Measurements from ENCODE around the gene MPPE1. TPM values are rescaled to one million over a fixed set of nuclear protein-coding genes. Genes with fewer than 3 reads are reported as not detected.

The MPPE1 gene
- total and polyA plus RNA-seq, 9 of the 15 experiments (the other 6 are each of a cell fraction or from before 2014, with no cell fraction given), result 10.7 to 19.5 (median 13.3) TPM

DNA sequence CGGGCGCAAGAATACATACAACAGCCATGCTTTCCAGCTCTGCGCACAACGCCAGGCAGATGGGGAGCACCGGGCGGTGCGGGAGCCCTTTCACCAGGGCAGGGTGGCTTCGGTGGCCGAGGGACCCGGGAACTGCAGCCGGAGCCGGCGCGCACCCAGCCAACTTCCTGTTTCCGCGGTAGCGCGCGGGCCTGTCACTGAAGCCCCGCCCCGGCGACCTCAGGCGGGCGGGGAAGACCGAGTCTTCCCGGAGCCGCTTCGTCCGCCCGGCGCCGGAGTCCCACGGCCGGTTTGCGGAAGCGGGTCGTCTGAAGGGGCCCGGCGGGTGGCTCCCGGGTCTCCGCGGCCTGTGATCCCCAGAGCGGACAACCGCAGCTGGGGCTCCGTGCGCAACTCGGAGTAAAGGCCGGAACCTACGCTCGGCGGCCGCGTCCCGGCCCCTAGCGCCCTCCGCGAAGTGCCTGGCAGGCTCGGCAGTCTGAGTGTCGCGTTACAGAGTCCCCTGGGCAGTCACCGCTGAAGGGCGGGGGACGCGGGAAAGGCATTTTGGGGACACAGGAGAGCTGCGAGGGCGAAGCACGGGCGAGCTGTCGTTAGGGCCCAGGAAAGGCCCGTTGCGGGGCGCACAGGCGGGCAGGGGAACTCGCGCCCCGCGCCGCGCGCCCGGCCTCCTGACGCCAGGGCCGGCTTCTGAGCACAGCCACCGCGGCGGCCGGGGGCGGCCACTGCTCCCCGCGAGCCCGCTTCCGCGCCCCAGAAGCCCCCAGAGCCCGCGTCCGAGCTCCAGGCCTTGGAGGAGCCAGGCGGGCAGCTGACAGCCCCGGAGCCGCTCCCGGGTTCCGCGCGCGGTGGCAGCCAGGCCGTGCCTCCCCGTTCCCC lies at the start of gene MPPE1 (continued):
- peak; percentile 63 for TF ChIP-seq SPI1 (IDR thresholded peaks at IDR 0.05; ENCODE audit: borderline replicate concordance, low read depth, low read length)
- TF ChIP-seq, protein P1, sequence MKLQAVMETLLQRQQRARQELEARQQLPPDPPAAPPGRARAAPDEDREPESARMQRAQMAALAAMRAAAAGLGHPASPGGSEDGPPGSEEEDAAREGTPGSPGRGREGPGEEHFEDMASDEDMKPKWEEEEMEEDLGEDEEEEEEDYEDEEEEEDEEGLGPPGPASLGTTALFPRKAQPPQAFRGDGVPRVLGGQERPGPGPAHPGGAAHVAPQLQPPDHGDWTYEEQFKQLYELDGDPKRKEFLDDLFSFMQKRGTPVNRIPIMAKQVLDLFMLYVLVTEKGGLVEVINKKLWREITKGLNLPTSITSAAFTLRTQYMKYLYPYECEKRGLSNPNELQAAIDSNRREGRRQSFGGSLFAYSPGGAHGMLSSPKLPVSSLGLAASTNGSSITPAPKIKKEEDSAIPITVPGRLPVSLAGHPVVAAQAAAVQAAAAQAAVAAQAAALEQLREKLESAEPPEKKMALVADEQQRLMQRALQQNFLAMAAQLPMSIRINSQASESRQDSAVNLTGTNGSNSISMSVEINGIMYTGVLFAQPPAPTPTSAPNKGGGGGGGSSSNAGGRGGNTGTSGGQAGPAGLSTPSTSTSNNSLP (IDR thresholded peaks at IDR 0.05; ENCODE audit: borderline replicate concordance, low read depth, low read length), result no peak
- TF ChIP-seq EZH2 (IDR thresholded peaks at IDR 0.05; ENCODE audit: borderline replicate concordance, low read depth, low read length), result no peak
- TF ChIP-seq HDAC3 (IDR thresholded peaks at IDR 0.05; ENCODE audit: borderline replicate concordance, partially characterized antibody), result no peak
- no peak for TF ChIP-seq ZNF717 (CRISPR knock-in tag; IDR thresholded peaks at IDR 0.05)
- TF ChIP-seq, protein P2, sequence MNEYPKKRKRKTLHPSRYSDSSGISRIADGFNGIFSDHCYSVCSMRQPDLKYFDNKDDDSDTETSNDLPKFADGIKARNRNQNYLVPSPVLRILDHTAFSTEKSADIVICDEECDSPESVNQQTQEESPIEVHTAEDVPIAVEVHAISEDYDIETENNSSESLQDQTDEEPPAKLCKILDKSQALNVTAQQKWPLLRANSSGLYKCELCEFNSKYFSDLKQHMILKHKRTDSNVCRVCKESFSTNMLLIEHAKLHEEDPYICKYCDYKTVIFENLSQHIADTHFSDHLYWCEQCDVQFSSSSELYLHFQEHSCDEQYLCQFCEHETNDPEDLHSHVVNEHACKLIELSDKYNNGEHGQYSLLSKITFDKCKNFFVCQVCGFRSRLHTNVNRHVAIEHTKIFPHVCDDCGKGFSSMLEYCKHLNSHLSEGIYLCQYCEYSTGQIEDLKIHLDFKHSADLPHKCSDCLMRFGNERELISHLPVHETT (CRISPR knock-in tag; conservative IDR thresholded peaks at IDR 0.05 in 1 of 2, IDR thresholded peaks at IDR 0.05 in 1 of 2), result peak in 1 of 2 experiments; percentile 82; a peak in 2 of 4 replicates
- TF ChIP-seq STAT5A (IDR thresholded peaks at IDR 0.05; ENCODE audit: borderline replicate concordance, low read length), result no peak
- 0 out of 2 replicates have a peak, but pooled peaks have one; percentile 36 for TF ChIP-seq SIN3B (IDR thresholded peaks at IDR 0.05; ENCODE audit: low read depth)
- TF ChIP-seq GABPB1 (CRISPR knock-in tag; IDR thresholded peaks at IDR 0.05), result peak; percentile 75; the same call in 1 of the 2 replicates
- peak; percentile 28; the same call in 1 of the 2 replicates for TF ChIP-seq RNF2 (IDR thresholded peaks at IDR 0.05)
- TF ChIP-seq TAF7 (tag; IDR thresholded peaks at IDR 0.05), result 0 out of 2 replicates have a peak, but pooled peaks have one; percentile 29
- peak; percentile 82 for TF ChIP-seq POLR2AphosphoS5 (IDR thresholded peaks at IDR 0.05; ENCODE audit: control insufficient read depth, insufficient read depth, low read depth, low read length)
- TF ChIP-seq CTBP1 (IDR thresholded peaks at IDR 0.05; ENCODE audit: borderline replicate concordance), result peak; percentile 67
- TF ChIP-seq TEAD1 (CRISPR knock-in tag; IDR thresholded peaks at IDR 0.05), result 0 out of 4 replicates have a peak, but pooled peaks of 1 of the 2 experiments have one; percentile 42
- TF ChIP-seq, protein P3, sequence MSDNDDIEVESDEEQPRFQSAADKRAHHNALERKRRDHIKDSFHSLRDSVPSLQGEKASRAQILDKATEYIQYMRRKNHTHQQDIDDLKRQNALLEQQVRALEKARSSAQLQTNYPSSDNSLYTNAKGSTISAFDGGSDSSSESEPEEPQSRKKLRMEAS (CRISPR knock-in tag; IDR thresholded peaks at IDR 0.05), result 0 out of 2 replicates have a peak, but pooled peaks have one; percentile 21
- TF ChIP-seq EGR1 (conservative IDR thresholded peaks at IDR 0.05), result no peak
- TF ChIP-seq ATF7 (IDR thresholded peaks at IDR 0.05), result peak; percentile 63
- TF ChIP-seq CREB1 (IDR thresholded peaks at IDR 0.05), result no peak
- TF ChIP-seq CREB1 (CRISPR knock-in tag; IDR thresholded peaks at IDR 0.05), result 0 out of 2 replicates have a peak, but pooled peaks have one; percentile 34
- TF ChIP-seq ZNF384 (IDR thresholded peaks at IDR 0.05; ENCODE audit: low read depth, low read length), result no peak
- TF ChIP-seq POLR3G (IDR thresholded peaks at IDR 0.05; ENCODE audit: extremely low read depth, insufficient read length, insufficient replicate concordance), result no peak
- no peak for TF ChIP-seq NR1H2 (CRISPR knock-in tag; IDR thresholded peaks at IDR 0.05)
- peak; percentile 52 to 63; a peak in 2 of 4 replicates for TF ChIP-seq SIN3A (IDR thresholded peaks at IDR 0.05; ENCODE audit: borderline replicate concordance in 2 of 2, control insufficient read depth in 1 of 2, low read depth in 2 of 2, low read length in 2 of 2)
- peak; percentile 69; the same call in 1 of the 2 replicates for TF ChIP-seq CBX1 (IDR thresholded peaks at IDR 0.05; ENCODE audit: low read depth)
